ENCODE measurements around the gene ST6GALNAC4.
A peak's percentile ranks its signal among the peaks of the same experiment; 100 is the strongest.

ST6GALNAC4 gene

GRCh38 chr9:127931092-127931881, 14.4 kb upstream of the ST6GALNAC4 start:
- DNase-seq, result no peak

GRCh38 chr9:127930231-127931091, 13.6 kb upstream of the ST6GALNAC4 start, which contains the start of gene PIP5KL1:
Gene PIP5KL1, minus strand, starts transcription at chr9:127930777. Its CDS starts 25 bp downstream, at chr9:127930752.
- peak in 49 of 51 donors; percentile 36 to 88 (median 74) for DNase-seq

DNA sequence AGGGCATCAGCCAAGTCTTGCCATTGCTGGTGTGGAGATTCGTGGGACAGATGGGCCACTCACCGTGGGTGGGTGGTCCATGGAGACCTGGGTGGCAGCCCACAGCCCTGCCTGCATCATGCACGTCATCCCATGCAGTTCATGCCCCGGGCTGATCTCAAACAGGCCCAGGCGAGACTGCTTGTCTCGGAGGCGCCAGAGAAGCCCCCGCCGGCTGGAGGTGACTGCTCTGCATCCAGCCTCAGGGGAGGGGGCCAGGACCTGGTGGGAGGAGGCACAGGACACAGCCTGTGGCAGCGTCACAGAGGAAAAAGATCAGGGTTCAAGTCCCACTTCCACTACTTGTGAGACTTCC, 12.8 kb upstream of the ST6GALNAC4 start:
- DNase-seq, result no peak

DNA sequence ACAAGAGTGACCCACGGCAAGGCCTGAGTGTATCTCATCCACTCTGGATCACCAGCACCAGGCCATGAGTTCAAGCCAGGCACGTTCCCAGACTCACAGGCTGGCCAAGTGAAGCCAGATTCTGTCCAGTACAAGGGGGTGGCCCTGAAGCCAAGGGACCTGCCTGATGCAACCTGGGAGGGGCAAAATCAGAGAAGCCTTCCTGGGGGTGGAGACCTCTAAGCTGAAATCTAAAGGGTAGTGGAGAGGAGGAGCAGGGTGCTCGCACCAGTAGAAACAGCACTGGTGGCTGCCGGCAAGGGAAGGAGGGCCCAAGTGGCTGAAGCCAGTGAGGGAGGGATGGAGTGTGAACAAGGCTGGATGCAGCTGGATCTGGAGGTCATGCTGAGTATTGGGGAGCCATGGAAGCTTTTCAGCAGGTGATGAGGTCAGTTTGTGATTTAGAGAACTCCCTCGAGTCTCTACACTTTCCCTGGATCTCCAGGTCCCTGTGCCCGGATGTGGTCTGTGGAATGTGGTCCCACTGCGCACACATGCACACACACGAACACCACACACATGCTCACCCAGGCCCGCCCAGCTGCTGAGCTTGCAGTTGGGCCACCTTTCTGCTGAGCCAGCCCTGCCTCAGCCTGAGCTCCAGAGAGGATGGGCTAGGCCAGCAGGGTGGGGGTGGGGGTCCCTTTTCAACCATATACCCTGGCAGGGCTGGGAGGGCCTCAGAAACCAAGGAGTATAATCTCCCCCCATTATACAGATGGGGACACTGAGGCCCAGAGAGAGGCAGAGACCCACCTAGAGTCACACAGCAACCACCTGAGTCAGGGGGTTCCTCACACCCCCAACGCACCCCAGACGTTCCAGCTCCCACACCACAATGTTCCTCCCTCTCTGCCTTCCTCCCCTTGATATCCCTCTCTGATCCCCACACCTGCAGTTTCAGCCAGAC, 12.1 kb upstream of the ST6GALNAC4 start:
- DNase-seq, result no peak

DNA sequence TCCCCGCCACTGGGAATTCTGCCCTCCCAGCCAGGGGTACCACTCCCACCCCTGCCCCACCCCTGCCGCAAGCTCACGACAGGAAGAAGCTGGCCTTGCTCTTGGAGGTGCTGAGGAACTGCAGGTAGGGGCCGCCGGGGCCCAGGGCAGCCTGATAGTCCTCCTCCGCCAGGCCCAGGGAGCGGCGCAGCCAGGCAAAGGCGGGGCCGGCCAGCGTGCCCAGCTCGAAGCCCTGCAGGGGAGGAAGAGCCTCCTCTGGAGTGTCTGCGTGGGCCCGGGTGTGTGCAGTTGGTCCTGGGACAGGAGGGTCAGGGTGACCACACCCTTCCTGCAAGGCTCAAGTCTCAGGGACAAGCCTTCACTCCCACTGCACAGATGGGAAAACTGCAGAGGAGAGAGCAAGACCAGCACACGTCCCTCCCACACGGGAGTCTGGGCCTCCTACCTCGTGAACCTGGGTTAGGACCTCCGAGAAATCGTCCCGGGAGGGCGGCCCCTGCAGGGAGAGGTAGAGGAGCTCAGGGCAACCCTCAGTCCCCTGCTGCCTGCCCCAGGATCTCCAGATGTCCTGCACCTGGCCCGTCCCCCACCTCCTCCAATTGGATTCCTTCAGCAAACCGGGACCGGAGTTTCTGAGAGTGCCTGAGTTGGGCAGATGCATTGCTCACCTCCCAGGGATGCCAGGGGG, 11.3 kb upstream of the ST6GALNAC4 start:
- no peak for DNase-seq

DNA sequence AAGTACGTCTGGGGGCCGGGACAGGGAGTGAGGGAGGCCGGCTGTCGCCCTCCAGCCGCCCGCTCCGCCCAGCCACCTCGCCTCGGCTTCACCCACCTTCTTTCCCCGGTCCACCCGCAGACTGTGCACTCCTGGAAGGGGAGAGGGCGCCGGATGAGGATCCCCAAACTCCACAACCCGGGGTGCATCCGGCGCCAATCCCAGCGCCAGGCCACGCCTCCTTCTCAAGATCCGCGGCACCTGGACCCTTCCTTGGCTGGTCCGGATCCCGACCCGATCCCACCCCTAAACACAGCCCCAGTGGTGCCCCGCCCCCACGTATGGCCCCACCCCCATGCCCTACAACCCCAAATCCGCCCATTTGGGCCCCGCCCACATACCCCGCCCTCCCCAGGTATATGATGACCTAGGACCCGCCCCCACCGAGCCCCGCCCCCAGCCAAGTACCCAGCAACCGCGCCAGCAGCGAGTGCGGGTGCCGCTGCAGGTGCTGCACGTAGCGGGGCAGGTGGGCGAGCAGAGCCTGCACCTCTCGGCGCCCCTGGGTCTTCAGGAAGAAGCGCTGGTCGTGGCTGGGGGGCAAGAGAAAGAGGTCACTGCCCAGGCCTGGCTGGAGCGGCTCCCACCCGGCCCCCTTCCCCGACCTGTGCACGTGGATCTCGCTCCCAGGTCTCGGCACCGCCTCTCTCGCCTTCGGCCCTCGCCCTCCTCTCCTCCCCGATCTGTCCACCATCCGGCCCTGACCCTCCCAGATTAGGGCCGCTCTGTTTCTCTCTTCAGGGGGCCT, 10.6 kb upstream of the ST6GALNAC4 start:
- no peak for DNase-seq

DNA sequence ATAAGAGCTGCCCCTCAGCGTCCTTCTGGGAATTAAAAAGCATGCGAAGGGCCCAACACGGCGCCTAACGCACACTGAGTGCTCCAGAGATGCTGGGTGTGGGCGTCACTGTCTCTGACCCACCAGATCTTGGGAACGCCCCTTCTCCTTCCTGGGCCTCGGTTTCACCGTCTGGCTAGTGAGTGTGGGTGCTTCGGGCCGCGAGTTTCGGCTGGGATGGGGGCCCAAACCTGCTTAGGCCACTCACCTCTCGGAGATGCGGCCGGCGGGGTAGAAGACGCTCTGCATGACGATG, 10.0 kb upstream of the ST6GALNAC4 start:
- DNase-seq, result no peak

DNA sequence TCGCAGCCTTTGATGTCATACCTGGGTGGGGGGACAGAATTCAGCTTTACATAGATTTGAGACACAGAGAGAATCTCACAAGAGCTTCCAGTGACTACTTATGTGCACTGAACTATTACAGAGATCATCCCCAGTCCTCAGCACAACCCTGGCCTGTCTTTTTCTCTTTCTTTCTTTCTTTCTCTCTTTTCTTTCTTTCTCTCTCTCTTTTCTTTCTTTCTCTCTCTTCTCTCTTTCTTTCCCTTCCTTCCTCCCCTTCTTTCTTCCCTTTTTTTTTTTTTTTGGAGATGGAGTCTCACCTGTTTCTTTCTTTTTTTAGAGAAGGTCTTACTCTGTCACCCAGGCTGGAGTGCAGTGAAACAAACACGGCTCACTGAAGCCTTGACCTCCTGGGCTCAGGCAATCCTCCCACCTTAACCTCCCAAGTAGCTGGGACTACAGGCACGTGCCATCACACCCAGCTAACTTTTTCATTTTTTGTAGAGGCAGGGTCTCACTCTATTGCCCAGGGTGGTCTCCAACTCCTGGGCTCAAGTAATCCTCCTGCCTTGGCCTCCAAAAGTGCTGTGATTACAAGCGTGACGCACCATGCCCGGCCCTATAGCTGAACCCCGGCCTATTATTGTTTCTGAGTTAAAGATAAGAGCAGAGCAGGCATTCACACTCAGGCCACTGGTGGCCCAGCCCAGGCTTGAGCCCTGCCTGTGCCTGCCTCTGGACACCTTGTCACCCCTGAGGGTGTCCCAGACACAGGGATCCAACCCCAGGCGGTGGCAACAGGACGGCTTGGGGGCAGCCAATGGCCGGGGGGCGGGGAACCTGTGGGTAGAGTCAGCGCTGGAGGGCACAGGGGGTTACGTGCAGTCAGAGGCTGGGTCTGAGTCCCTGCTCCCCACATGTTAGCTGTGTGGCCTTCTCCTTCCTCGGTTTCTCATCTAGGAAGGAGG, 9.4 kb upstream of the ST6GALNAC4 start:
- no peak for DNase-seq

- no peak for DNase-seq
These were observed 8.0 kb upstream of the ST6GALNAC4 start for GRCh38 chr9:127924736-127925444.

GRCh38 chr9:127923771-127924170, 6.9 kb upstream of the ST6GALNAC4 start:
- no peak for DNase-seq

DNA sequence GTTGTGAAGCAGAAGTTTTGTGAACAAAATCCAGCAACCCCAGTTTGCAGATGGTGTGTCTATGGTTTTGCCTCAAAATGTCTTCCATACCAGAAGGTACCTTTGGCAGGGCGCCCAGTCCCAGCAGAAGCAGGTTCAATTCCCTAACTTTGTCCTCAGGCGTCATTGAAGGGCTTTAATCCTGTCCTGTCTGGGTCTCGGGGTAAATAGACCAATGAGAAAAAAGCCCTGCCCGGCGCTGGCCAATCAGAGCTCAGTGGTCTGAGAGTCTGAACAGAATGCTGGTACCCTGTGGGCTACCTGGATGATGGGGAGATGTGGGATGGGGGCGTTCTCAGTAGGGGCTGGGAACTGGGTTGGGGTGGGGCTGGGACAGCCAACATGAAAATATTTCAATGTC, 6.2 kb upstream of the ST6GALNAC4 start:
- DNase-seq, result no peak

- peak in 38 of 51 donors; percentile 14 to 80 (median 50) for DNase-seq
These were observed 4.8 kb upstream of the ST6GALNAC4 start for GRCh38 chr9:127921557-127922120.

DNA sequence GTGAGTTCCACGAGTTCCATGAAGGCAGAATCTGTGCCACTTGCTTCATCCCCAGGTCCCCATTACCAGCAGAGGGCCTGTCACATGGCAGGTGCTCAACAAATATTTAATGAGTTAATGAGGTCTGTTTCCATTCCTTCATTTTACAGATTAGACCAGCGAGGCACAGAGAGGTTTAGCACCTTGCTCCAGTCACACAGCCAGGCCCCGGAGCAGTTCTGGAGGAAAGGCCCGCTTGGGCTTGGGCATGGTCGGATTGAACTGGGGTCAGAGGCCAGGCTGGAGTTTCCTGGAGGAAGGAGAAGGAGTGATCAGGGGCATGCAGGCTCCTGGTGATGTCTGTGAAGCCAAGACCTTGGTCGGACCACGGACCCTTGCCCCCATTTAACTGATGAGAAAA, 4.0 kb upstream of the ST6GALNAC4 start:
- no peak for DNase-seq

GRCh38 chr9:127919253-127919815, 2.5 kb upstream of the ST6GALNAC4 start:
- peak in 4 of 51 donors; percentile 14 to 54 (median 23) for DNase-seq

DNA sequence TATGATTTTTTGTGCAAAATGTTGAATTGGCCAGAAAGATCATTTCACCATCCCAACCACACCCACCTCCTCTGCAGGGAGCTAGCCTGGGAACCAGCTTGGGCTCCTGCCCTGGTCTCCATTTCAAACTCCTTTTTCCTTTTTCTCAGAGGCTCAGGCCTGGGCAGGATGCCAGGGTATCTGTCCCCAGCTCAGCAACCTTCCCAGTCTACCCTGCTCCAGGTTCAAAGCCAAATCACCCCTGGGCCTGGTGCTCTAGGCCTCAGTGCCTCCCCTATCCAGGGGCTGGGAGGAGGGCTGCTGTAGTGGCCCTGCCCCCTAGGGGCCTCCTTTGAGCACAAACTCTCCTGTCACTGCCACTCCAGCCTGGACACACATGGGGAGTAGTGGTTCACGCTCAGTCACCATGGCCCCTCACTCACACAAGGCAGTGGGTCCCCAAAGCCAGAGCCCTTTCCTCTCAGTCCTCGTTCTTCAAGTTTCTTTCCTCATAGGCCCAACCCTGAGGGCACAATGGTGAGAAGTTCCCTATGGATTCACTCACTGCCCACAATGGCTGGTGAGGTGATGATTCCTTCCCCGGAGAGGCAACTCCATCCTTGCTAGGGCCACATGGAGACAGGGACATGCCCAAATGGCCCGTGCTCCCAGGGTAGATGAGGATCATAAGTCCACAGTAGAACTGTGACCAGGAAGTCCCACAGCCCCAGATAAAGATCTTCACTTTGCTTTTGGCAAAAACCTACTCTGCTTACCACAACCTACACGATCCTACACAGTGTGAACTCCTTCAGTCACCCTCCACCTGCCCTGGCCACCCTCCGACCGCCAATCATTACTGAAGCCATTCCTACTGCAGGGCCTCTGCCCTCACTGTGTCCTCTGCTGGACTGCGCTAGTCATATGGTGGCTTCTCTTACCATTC, 1.6 kb upstream of the ST6GALNAC4 start:
- DNase-seq, result peak in 1 of 51 donors; percentile 20

- DNase-seq, result no peak
These were observed 762 bp upstream of the ST6GALNAC4 start for GRCh38 chr9:127917603-127918002.

All from hypothalamus (tissue), 51 donors.